ENCODE data around the gene SYNE2. TPM values are rescaled to one million over a fixed set of nuclear protein-coding genes. Genes with fewer than 3 reads are reported as not detected.
"Not testable (repeated sequence)": the region's sequence is repeated elsewhere in the genome, so short reads cannot be mapped to it uniquely, and the experiment has no call there.

SYNE2 gene
- total RNA-seq, 1 experiment from 2014 or later = 25.9 TPM

GRCh38 chr14:63864775-63865174, 12.0 kb downstream of the SYNE2 start:
- H3K27me3 ChIP-seq (ENCODE audit: low read length); H3K4me3 ChIP-seq (ENCODE audit: low read length); H2AFZ ChIP-seq (ENCODE audit: low read length); H3K27ac ChIP-seq (ENCODE audit: low read length); H3K36me3 ChIP-seq (ENCODE audit: insufficient read depth, low read length); H3K9me2 ChIP-seq (replicated peaks; ENCODE audit: insufficient read depth, low read length); DNase-seq; H4K20me1 ChIP-seq (ENCODE audit: insufficient read depth, low read depth, low read length); H3K79me2 ChIP-seq (ENCODE audit: low read length); H3K9me3 ChIP-seq (ENCODE audit: low read length); H3K9ac ChIP-seq (ENCODE audit: low read length): not testable (repeated sequence)
- peaks cover 30% of the 10 kb centered on the region for H3K4me1 ChIP-seq (ENCODE audit: low read length)
- H3K4me2 ChIP-seq (ENCODE audit: low read depth, low read length, poor library complexity, severe bottlenecking) = peak overlapping the region; percentile 31

DNA sequence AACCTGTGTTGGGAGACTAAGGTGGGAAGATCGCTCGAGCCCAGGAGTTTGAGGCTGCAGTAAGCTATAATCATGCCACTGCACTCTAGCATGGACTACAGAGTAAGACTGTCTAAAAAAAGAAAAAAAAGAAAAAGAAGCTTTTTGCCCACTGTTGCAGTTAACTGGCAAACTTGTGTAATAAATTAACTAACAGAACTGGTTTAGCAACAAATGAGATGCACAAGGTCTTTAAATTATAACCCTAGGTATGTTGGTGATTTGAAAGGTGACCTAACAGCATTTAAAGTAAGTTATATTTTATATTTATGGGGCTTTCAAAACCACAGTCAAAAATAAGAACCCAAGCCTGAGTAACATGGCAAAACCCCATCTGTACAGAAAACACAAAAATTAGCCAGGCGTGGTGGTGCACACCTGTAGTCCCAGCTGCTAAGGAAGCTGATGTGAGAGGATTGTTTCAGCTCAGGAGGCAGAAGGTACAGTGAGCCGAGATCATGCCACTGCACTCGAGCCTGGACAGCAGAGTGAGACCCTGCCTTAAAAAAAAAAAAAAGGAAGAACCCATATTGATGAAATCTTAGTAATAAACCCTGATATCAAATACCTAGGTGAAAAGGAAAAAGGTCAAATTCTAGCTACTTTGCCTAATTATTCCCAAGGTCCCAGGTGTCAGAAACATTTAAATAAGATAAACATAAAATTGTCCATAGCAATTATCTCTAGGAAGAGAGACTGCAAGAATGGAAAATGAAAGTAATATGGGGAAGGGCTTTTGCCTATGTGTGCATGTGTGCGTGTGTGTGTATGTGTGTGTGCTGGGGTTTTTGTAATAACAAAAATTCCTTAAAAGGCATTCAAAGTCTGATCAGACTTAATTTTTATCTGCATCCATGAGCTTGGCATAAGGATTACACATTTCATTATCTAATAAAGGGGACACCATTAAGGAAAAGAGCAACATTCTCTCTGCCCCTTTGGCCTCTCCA, 15.4 kb downstream of the SYNE2 start:
- Histone ChIP-seq H3K4me2 (ENCODE audit: low read depth, low read length, poor library complexity, severe bottlenecking) (no peak overlapping the region), H3K79me2 (ENCODE audit: low read length) (no peaks in the 10 kb centered on the region), H2AFZ (ENCODE audit: low read length) (no peak overlapping the region), H3K36me3 (ENCODE audit: insufficient read depth, low read length) (no peaks in the 10 kb centered on the region), H3K4me1 (ENCODE audit: low read length) (peaks cover 29% of the 10 kb centered on the region), H3K4me3 (ENCODE audit: low read length) (no peak overlapping the region), H3K27me3 (ENCODE audit: low read length) (no peaks in the 10 kb centered on the region), H3K9me2 (replicated peaks; ENCODE audit: insufficient read depth, low read length) (no peaks in the 10 kb centered on the region), H3K27ac (ENCODE audit: low read length) (no peak overlapping the region), H3K9ac (ENCODE audit: low read length) (no peak overlapping the region), H3K9me3 (ENCODE audit: low read length) (no peaks in the 10 kb centered on the region), H4K20me1 (ENCODE audit: insufficient read depth, low read depth, low read length) (0 out of 2 replicates have a peak, but pooled peaks cover 5% of the 10 kb centered on the region)
- peak; percentile 46 for DNase-seq

GRCh38 chr14:63869940-63870752, 17.3 kb downstream of the SYNE2 start:
- H3K4me3 ChIP-seq (ENCODE audit: low read length); H3K79me2 ChIP-seq (ENCODE audit: low read length): not testable (repeated sequence)

DNA sequence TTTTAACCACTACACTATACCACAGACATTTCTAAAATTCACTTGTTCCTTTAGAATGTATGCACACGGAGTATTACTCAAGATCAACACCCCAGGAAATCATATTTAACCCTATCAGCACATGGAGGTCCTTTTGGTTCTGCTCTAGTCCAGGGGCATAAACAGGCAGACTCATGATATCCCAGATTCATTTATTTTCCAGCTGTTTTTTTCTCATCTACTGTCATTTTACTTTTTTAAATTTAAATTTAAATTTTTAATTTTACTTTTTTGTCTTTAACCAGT, 17.9 kb downstream of the SYNE2 start:
- not testable (repeated sequence) for H3K9ac ChIP-seq (ENCODE audit: low read length); H2AFZ ChIP-seq (ENCODE audit: low read length); H3K9me3 ChIP-seq (ENCODE audit: low read length); H3K4me3 ChIP-seq (ENCODE audit: low read length); H4K20me1 ChIP-seq (ENCODE audit: insufficient read depth, low read depth, low read length); H3K36me3 ChIP-seq (ENCODE audit: insufficient read depth, low read length); DNase-seq; H3K27ac ChIP-seq (ENCODE audit: low read length); H3K79me2 ChIP-seq (ENCODE audit: low read length); H3K9me2 ChIP-seq (replicated peaks; ENCODE audit: insufficient read depth, low read length); H3K27me3 ChIP-seq (ENCODE audit: low read length)
- peaks cover 21% of the 10 kb centered on the region for H3K4me1 ChIP-seq (ENCODE audit: low read length)
- H3K4me2 ChIP-seq (ENCODE audit: low read depth, low read length, poor library complexity, severe bottlenecking) = peak overlapping the region; percentile 18

More at GRCh38 chr14:63869940-63870752, 17.3 kb downstream of the SYNE2 start:
- not testable (repeated sequence) for H3K9me2 ChIP-seq (replicated peaks; ENCODE audit: insufficient read depth, low read length); DNase-seq; H3K36me3 ChIP-seq (ENCODE audit: insufficient read depth, low read length); H3K27ac ChIP-seq (ENCODE audit: low read length); H3K27me3 ChIP-seq (ENCODE audit: low read length); H3K9ac ChIP-seq (ENCODE audit: low read length); H2AFZ ChIP-seq (ENCODE audit: low read length); H3K9me3 ChIP-seq (ENCODE audit: low read length); H4K20me1 ChIP-seq (ENCODE audit: insufficient read depth, low read depth, low read length)
- Histone ChIP-seq H3K4me2 (ENCODE audit: low read depth, low read length, poor library complexity, severe bottlenecking) (peak overlapping the region; percentile 0), H3K4me1 (ENCODE audit: low read length) (peaks cover 21% of the 10 kb centered on the region)

DNA sequence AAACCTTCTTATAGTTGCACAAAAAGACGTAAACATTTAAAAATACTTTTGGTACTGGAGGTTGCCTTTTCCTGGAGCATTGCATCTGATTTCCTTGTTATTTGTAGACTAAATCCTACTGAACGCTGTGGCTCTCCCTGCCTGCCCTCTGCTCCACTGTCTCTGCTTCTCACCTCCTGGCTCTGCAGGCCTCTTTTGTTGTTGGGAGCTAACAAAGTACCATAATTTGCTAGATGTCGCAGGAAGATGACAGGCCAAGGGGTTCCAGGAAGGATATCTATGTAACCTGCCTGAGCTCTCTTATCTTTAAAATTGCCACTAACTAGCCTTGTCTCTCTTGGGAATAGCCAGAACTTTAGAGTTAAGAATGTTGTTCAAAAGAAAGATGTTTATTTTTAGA, 21.4 kb downstream of the SYNE2 start:
- Histone ChIP-seq H3K9ac (ENCODE audit: low read length) (no peak overlapping the region), H3K9me2 (replicated peaks; ENCODE audit: insufficient read depth, low read length) (no peaks in the 10 kb centered on the region), H2AFZ (ENCODE audit: low read length) (no peak overlapping the region), H3K27me3 (ENCODE audit: low read length) (no peaks in the 10 kb centered on the region), H3K4me3 (ENCODE audit: low read length) (no peak overlapping the region), H3K4me1 (ENCODE audit: low read length) (peaks cover 6% of the 10 kb centered on the region), H3K9me3 (ENCODE audit: low read length) (no peaks in the 10 kb centered on the region), H3K27ac (ENCODE audit: low read length) (no peak overlapping the region), H4K20me1 (ENCODE audit: insufficient read depth, low read depth, low read length) (0 out of 2 replicates have a peak, but pooled peaks cover 5% of the 10 kb centered on the region), H3K36me3 (ENCODE audit: insufficient read depth, low read length) (no peaks in the 10 kb centered on the region), H3K4me2 (ENCODE audit: low read depth, low read length, poor library complexity, severe bottlenecking) (no peak overlapping the region), H3K79me2 (ENCODE audit: low read length) (no peaks in the 10 kb centered on the region)
- DNase-seq = no peak

GRCh38 chr14:63875311-63875710, 22.5 kb downstream of the SYNE2 start:
- no peak overlapping the region for H3K9ac ChIP-seq (ENCODE audit: low read length)
- no peak overlapping the region for H3K4me3 ChIP-seq (ENCODE audit: low read length)
- no peaks in the 10 kb centered on the region for H3K36me3 ChIP-seq (ENCODE audit: insufficient read depth, low read length)
- H3K4me2 ChIP-seq (ENCODE audit: low read depth, low read length, poor library complexity, severe bottlenecking) = no peak overlapping the region
- no peaks in the 10 kb centered on the region for H3K4me1 ChIP-seq (ENCODE audit: low read length)
- no peaks in the 10 kb centered on the region for H3K9me3 ChIP-seq (ENCODE audit: low read length)
- H3K9me2 ChIP-seq (replicated peaks; ENCODE audit: insufficient read depth, low read length) = no peaks in the 10 kb centered on the region
- no peaks in the 10 kb centered on the region for H3K79me2 ChIP-seq (ENCODE audit: low read length)
- no peak overlapping the region for H3K27ac ChIP-seq (ENCODE audit: low read length)
- DNase-seq = no peak
- H4K20me1 ChIP-seq (ENCODE audit: insufficient read depth, low read depth, low read length) = 0 out of 2 replicates have a peak, but pooled peaks cover 5% of the 10 kb centered on the region
- H3K27me3 ChIP-seq (ENCODE audit: low read length) = no peaks in the 10 kb centered on the region
- H2AFZ ChIP-seq (ENCODE audit: low read length) = no peak overlapping the region

DNA sequence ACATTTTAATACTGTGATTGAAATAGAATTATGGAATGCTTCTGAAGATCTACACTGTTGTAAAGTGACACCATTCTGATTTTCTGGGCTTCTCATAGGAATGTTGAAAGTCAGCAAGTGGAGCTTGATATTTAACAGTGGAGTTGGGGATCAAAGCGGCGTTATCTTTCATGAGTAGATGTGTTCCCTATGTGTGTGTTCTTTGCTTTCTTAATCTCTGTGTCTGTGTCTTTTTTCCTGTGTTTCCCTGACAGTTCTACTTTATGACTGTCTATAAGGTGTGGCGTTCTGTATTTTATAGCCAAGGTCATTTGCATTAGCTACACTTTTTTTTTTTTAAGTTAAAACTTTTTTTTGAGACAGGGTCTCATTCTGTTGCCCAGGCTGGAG, 24.7 kb downstream of the SYNE2 start:
- Histone ChIP-seq H3K4me3 (ENCODE audit: low read length) (no peak overlapping the region), H3K9me3 (ENCODE audit: low read length) (no peaks in the 10 kb centered on the region), H3K36me3 (ENCODE audit: insufficient read depth, low read length) (no peaks in the 10 kb centered on the region), H2AFZ (ENCODE audit: low read length) (no peak overlapping the region), H3K4me1 (ENCODE audit: low read length) (no peaks in the 10 kb centered on the region), H3K27me3 (ENCODE audit: low read length) (no peaks in the 10 kb centered on the region), H3K79me2 (ENCODE audit: low read length) (no peaks in the 10 kb centered on the region), H3K9ac (ENCODE audit: low read length) (no peak overlapping the region), H4K20me1 (ENCODE audit: insufficient read depth, low read depth, low read length) (peaks cover 5% of the 10 kb centered on the region; the same call in 1 of the 2 replicates), H3K4me2 (ENCODE audit: low read depth, low read length, poor library complexity, severe bottlenecking) (no peak overlapping the region), H3K9me2 (replicated peaks; ENCODE audit: insufficient read depth, low read length) (no peaks in the 10 kb centered on the region), H3K27ac (ENCODE audit: low read length) (no peak overlapping the region)
- DNase-seq = no peak

DNA sequence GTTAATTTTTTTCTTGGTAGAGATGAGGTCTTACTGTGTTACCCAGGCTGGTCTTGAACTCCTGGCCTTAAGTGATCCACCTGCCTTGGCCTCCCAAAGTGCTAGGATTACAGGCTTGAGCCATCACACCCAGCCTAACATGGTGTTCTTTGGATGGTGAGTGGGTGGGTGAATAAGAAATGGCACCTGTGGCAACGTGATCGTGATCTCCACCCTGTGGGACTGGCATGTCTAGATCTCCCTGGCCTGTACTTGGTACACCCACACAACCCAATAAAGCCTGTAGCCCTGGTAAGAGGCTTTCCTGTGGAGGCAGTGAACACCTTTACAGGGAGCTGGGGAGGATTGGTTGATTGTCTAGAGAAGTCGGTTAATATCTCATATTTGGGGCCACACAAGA, 25.2 kb downstream of the SYNE2 start:
- Histone ChIP-seq H3K27me3 (ENCODE audit: low read length) (no peaks in the 10 kb centered on the region), H3K9ac (ENCODE audit: low read length) (no peak overlapping the region), H3K79me2 (ENCODE audit: low read length) (no peaks in the 10 kb centered on the region)

More for the DNA sequence above, 25.2 kb downstream of the SYNE2 start:
- Histone ChIP-seq H3K9me2 (replicated peaks; ENCODE audit: insufficient read depth, low read length) (no peaks in the 10 kb centered on the region), H3K4me1 (ENCODE audit: low read length) (no peaks in the 10 kb centered on the region), H3K9me3 (ENCODE audit: low read length) (no peaks in the 10 kb centered on the region), H3K36me3 (ENCODE audit: insufficient read depth, low read length) (no peaks in the 10 kb centered on the region), H3K4me2 (ENCODE audit: low read depth, low read length, poor library complexity, severe bottlenecking) (no peak overlapping the region), H3K4me3 (ENCODE audit: low read length) (no peak overlapping the region), H2AFZ (ENCODE audit: low read length) (no peak overlapping the region), H4K20me1 (ENCODE audit: insufficient read depth, low read depth, low read length) (peaks cover 2% of the 10 kb centered on the region; the same call in 1 of the 2 replicates), H3K27ac (ENCODE audit: low read length) (no peak overlapping the region)
- no peak for DNase-seq
